DOHH2 (cell line): ENCODE results near the gene C17orf58.
"Not testable (repeated sequence)": the region's sequence is repeated elsewhere in the genome, so short reads cannot be mapped to it uniquely, and the experiment has no call there.

Experiments used
- EZH2phosphoT487 ChIP-seq: fragments of 200-600 bp; sonication (generic); IDR thresholded peaks from 2 replicates; pipeline ENCODE4 v1.6.1; 2017; ENCODE audit warnings: borderline replicate concordance, mild to moderate bottlenecking, antibody characterized with exemption, low read length, moderate library complexity, mixed read lengths
- TF ChIP-seq, protein P1 (sequence below): fragments of 200-600 bp; sonication (generic); IDR thresholded peaks from one replicate; pipeline ENCODE4 v1.5.1; 2014; ENCODE audit warnings: antibody characterized with exemption, mild to moderate bottlenecking, low read depth, low read length; ENCODE audit not compliant: poor library complexity, severe bottlenecking

DNA sequence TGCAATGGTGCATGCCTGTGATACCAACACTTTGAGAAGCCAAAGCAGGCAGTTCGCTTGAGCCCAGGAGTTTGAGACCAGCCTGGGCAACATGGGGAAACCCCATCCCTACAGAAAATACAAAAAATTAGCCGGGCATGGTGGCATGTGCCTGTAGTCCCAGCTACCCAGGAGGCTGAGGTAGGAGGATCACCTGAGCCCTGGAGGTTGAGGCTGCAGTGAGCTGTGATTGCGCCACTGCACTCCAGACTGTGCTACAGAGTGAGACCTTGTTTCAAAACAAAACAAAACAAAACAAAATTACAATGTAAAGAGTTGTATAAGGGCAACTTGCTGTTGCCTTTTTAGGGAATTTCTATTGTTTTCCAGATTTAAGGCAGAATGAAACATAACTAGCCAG lies 15.4 kb downstream of the C17orf58 start:
- TF ChIP-seq, protein P1, sequence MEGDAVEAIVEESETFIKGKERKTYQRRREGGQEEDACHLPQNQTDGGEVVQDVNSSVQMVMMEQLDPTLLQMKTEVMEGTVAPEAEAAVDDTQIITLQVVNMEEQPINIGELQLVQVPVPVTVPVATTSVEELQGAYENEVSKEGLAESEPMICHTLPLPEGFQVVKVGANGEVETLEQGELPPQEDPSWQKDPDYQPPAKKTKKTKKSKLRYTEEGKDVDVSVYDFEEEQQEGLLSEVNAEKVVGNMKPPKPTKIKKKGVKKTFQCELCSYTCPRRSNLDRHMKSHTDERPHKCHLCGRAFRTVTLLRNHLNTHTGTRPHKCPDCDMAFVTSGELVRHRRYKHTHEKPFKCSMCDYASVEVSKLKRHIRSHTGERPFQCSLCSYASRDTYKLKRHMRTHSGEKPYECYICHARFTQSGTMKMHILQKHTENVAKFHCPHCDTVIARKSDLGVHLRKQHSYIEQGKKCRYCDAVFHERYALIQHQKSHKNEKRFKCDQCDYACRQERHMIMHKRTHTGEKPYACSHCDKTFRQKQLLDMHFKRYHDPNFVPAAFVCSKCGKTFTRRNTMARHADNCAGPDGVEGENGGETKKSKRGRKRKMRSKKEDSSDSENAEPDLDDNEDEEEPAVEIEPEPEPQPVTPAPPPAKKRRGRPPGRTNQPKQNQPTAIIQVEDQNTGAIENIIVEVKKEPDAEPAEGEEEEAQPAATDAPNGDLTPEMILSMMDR, result not testable (repeated sequence)
- not testable (repeated sequence) for TF ChIP-seq EZH2phosphoT487
